Spleen (tissue), 7 donors: ENCODE results near the gene ABCG8.

ENCODE experiments used
- POLR2A ChIP-seq, 3 donors: fragments of 450-650 bp; IDR thresholded peaks; one replicate each; pipeline ENCODE4 v1.5.1; 2017; ENCODE audit warnings: antibody characterized with exemption in 3 of 3, mild to moderate bottlenecking in 1 of 3
- TF ChIP-seq, protein P1 (sequence below), 11 experiments: fragments of 200-600 bp in 7 of 11; fragments of 450-650 bp in 4 of 11; sonication (generic) in 4 of 11; IDR thresholded peaks in 8 of 11; conservative IDR thresholded peaks in 3 of 11; 1 replicate in 7 of 11; 2 replicates in 4 of 11; pipeline versions ENCODE4 v1.4.0 to v1.8.0; 2016 to 2021; ENCODE audit warnings: antibody characterized with exemption in 11 of 11, inconsistent platforms in 4 of 11, mild to moderate bottlenecking in 1 of 11
- donor health status: DM: no; HTN: no; CAD: no; lungs with moderate emphysema.
- donor health status: DM: no; HTN: no; CAD: no.
- donor health status: DM: no; HTN: no; CAD: no.

DNA sequence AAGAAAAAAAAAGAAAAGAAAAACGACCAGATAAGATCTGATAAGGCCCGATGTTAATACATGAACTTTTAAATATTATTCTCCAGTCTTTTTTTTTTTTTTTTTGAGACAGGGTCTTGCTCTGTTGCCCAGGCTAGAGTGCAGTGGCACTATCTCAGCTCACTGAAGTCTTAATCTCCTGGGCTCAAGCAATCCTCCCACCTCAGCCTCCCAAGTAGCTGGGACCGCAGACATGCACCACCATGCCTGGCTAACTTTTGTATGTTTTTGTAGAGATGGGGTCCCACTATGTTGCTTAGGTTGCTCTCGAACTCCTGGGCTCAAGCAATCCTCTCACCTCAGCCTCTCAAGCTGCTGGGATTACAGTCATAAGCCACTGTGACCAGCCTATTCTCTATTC, 1.7 kb upstream of the ABCG8 start:
- no peak for TF ChIP-seq POLR2A (IDR thresholded peaks at IDR 0.05)
- TF ChIP-seq, protein P1, sequence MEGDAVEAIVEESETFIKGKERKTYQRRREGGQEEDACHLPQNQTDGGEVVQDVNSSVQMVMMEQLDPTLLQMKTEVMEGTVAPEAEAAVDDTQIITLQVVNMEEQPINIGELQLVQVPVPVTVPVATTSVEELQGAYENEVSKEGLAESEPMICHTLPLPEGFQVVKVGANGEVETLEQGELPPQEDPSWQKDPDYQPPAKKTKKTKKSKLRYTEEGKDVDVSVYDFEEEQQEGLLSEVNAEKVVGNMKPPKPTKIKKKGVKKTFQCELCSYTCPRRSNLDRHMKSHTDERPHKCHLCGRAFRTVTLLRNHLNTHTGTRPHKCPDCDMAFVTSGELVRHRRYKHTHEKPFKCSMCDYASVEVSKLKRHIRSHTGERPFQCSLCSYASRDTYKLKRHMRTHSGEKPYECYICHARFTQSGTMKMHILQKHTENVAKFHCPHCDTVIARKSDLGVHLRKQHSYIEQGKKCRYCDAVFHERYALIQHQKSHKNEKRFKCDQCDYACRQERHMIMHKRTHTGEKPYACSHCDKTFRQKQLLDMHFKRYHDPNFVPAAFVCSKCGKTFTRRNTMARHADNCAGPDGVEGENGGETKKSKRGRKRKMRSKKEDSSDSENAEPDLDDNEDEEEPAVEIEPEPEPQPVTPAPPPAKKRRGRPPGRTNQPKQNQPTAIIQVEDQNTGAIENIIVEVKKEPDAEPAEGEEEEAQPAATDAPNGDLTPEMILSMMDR (IDR thresholded peaks at IDR 0.05 in 8 of 11, conservative IDR thresholded peaks at IDR 0.05 in 3 of 11): no peak
